ENCODE measurements around the gene IGFBP4.
"Not testable (repeated sequence)": the region's sequence is repeated elsewhere in the genome, so short reads cannot be mapped to it uniquely, and the experiment has no call there.

The IGFBP4 gene

DNA sequence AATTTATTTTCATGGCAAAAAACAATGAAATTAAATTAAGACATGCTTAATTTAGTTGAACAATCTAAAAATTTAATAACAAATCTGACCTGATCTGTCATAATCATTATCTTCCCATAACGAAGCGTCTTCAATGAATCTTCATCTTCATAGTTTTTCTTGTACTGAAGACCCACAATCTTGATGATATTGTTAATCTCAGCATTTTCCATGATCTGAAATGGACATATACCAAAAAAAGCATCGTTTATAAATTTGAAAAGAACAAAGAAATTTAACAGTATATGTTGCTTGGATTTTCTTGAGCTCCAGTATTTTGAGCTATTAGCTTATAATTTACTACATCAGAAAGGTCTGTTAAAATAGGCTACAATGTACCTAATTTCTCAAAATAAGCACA is 35.8 kb upstream of the IGFBP4 start:
- Histone ChIP-seq H3K9me3 (ENCODE audit: insufficient read depth, low read depth, low read length) (no peaks in the 10 kb centered on the region), H3K27me3 (ENCODE audit: insufficient read depth, low read length) (no peaks in the 10 kb centered on the region), H4K12ac (ENCODE audit: low read depth, low read length) (no peak overlapping the region), H3K9ac (ENCODE audit: low read length) (no peak overlapping the region), H2AFZ (ENCODE audit: insufficient read depth, low read length, poor library complexity) (no peak overlapping the region), H3K79me2 (ENCODE audit: control insufficient read depth, insufficient read depth, low read length, poor library complexity) (no peaks in the 10 kb centered on the region), H2BK120ac (ENCODE audit: insufficient read depth, low read length, poor library complexity) (no peak overlapping the region), H2BK12ac (ENCODE audit: low read length) (no peak overlapping the region), H3K18ac (ENCODE audit: low read length) (no peak overlapping the region), H2BK5ac (ENCODE audit: low read depth, low read length, poor library complexity) (no peak overlapping the region), H3K14ac (ENCODE audit: low read length) (no peak overlapping the region), H4K8ac (ENCODE audit: low read depth, low read length) (no peak overlapping the region), H2AK5ac (ENCODE audit: low read length) (no peak overlapping the region), H3K4me3 (ENCODE audit: low read depth, low read length) (no peak overlapping the region), H3K23ac (ENCODE audit: low read length) (no peak overlapping the region), H3K4ac (ENCODE audit: low read depth, low read length) (no peak overlapping the region), H3K4me1 (ENCODE audit: control insufficient read depth in 1 of 2, insufficient read depth in 2 of 2, low read length in 2 of 2) (no peaks in the 10 kb centered on the region), H4K91ac (ENCODE audit: low read depth, low read length) (no peak overlapping the region), H3K36me3 (ENCODE audit: control insufficient read depth in 1 of 2, insufficient read depth in 2 of 2, low read length in 2 of 2) (peaks cover 28 to 37% of the 10 kb centered on the region in 2 experiments), H3K4me2 (ENCODE audit: low read length) (no peak overlapping the region), H3K27ac (ENCODE audit: low read depth, low read length) (no peak overlapping the region), H3K79me1 (ENCODE audit: low read length) (no peaks in the 10 kb centered on the region)
- no peak for DNase-seq
- no CpG with 5 or more reads among the region's 3 CpGs for WGBS (ENCODE audit: extremely low coverage, insufficient coverage, insufficient read length)

DNA sequence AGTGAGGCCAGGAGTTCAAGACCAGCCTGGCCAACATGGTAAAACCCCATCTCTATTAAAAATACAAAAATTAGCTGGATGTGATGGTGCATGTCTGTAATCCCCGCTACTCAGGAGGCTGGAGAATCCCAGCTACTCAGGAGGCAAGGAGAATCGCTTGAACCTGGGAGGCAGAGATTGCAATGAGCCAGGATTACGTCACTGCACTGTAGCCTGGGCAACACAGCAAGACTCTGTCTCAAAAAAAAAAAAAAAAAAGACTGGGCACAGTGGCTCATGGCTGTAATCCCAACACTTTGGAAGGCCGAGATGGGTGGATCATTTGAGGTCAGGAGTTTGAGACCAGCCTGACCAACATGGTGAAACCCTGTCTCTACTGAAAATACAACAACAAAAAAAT is 33.7 kb upstream of the IGFBP4 start:
- H3K18ac ChIP-seq (ENCODE audit: low read length); H2AFZ ChIP-seq (ENCODE audit: insufficient read depth, low read length, poor library complexity); H3K4me1 ChIP-seq (ENCODE audit: control insufficient read depth in 1 of 2, insufficient read depth in 2 of 2, low read length in 2 of 2); H2BK12ac ChIP-seq (ENCODE audit: low read length); H4K12ac ChIP-seq (ENCODE audit: low read depth, low read length); H3K79me2 ChIP-seq (ENCODE audit: control insufficient read depth, insufficient read depth, low read length, poor library complexity); H2AK5ac ChIP-seq (ENCODE audit: low read length); H3K27ac ChIP-seq (ENCODE audit: low read depth, low read length); H3K79me1 ChIP-seq (ENCODE audit: low read length); H3K27me3 ChIP-seq (ENCODE audit: insufficient read depth, low read length); H3K4me2 ChIP-seq (ENCODE audit: low read length); H4K8ac ChIP-seq (ENCODE audit: low read depth, low read length); DNase-seq; H2BK5ac ChIP-seq (ENCODE audit: low read depth, low read length, poor library complexity); H3K9me3 ChIP-seq (ENCODE audit: insufficient read depth, low read depth, low read length); H3K4ac ChIP-seq (ENCODE audit: low read depth, low read length); H3K14ac ChIP-seq (ENCODE audit: low read length); H3K9ac ChIP-seq (ENCODE audit: low read length); H4K91ac ChIP-seq (ENCODE audit: low read depth, low read length); H3K4me3 ChIP-seq (ENCODE audit: low read depth, low read length); H3K23ac ChIP-seq (ENCODE audit: low read length); H2BK120ac ChIP-seq (ENCODE audit: insufficient read depth, low read length, poor library complexity): not testable (repeated sequence)
- H3K36me3 ChIP-seq (ENCODE audit: control insufficient read depth in 1 of 2, insufficient read depth in 2 of 2, low read length in 2 of 2) = peaks cover 35 to 36% of the 10 kb centered on the region in 2 experiments
- WGBS (ENCODE audit: extremely low coverage, insufficient coverage, insufficient read length) = no CpG with 5 or more reads among the region's 4 CpGs

DNA sequence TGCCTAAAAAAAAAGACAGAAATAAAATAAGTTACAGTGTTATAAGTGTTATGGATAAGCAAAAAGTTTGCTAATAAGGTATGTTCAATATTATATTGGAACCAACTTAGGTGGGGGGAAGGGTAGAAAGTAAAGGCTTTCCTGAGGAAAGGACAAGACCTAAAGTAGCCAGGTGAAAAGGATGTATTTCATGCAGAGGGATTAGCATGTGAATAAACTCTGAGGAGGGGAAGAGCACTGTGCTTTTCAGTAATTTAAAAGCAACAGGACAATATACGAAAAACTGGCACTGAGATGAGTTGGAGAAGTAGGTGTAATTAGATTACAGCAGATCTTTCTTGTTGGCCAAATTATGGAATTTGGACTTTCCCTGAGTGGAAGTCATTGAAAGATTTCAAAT is 33.2 kb upstream of the IGFBP4 start:
- H2BK120ac ChIP-seq (ENCODE audit: insufficient read depth, low read length, poor library complexity) = no peak overlapping the region
- H3K79me1 ChIP-seq (ENCODE audit: low read length) = no peaks in the 10 kb centered on the region
- H4K12ac ChIP-seq (ENCODE audit: low read depth, low read length) = no peak overlapping the region
- H3K23ac ChIP-seq (ENCODE audit: low read length) = no peak overlapping the region
- H2AK5ac ChIP-seq (ENCODE audit: low read length) = no peak overlapping the region
- no CpG with 5 or more reads among the region's 1 CpG for WGBS (ENCODE audit: extremely low coverage, insufficient coverage, insufficient read length)
- no peak overlapping the region for H4K8ac ChIP-seq (ENCODE audit: low read depth, low read length)
- no peak overlapping the region for H3K4ac ChIP-seq (ENCODE audit: low read depth, low read length)
- H3K27ac ChIP-seq (ENCODE audit: low read depth, low read length) = no peak overlapping the region
- H3K9ac ChIP-seq (ENCODE audit: low read length) = no peak overlapping the region
- H4K91ac ChIP-seq (ENCODE audit: low read depth, low read length) = no peak overlapping the region
- no peak overlapping the region for H3K4me2 ChIP-seq (ENCODE audit: low read length)
- H3K18ac ChIP-seq (ENCODE audit: low read length) = no peak overlapping the region
- no peak overlapping the region for H3K4me3 ChIP-seq (ENCODE audit: low read depth, low read length)
- H2BK12ac ChIP-seq (ENCODE audit: low read length) = no peak overlapping the region
- no peak overlapping the region for H2BK5ac ChIP-seq (ENCODE audit: low read depth, low read length, poor library complexity)
- no peak overlapping the region for H3K14ac ChIP-seq (ENCODE audit: low read length)
- no peaks in the 10 kb centered on the region for H3K27me3 ChIP-seq (ENCODE audit: insufficient read depth, low read length)
- no peak overlapping the region for H2AFZ ChIP-seq (ENCODE audit: insufficient read depth, low read length, poor library complexity)
- H3K79me2 ChIP-seq (ENCODE audit: control insufficient read depth, insufficient read depth, low read length, poor library complexity) = no peaks in the 10 kb centered on the region
- no peaks in the 10 kb centered on the region for H3K9me3 ChIP-seq (ENCODE audit: insufficient read depth, low read depth, low read length)
- no peak for DNase-seq
- H3K4me1 ChIP-seq (ENCODE audit: control insufficient read depth in 1 of 2, insufficient read depth in 2 of 2, low read length in 2 of 2) = no peaks in the 10 kb centered on the region
- peaks cover 32 to 33% of the 10 kb centered on the region in 2 experiments for H3K36me3 ChIP-seq (ENCODE audit: control insufficient read depth in 1 of 2, insufficient read depth in 2 of 2, low read length in 2 of 2)

DNA sequence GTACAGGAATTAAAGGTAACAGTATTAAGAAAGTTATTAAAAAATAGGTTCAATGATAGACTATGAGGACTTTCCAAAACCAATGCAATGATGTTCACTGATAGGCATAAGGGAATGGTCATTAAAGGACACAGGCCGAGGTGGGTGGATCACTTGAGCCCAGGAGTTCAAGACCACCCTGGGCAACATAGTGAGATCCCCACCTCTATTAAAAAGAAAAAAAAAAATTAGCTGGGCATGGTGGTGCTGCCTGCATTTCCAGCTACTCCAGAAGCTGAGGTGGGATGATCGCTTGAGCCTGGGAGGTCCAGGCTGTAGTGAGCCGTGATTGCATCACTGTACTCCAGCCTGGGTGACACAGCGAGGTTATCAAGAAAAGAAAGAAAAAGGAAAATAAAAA is 31.4 kb upstream of the IGFBP4 start:
- H4K12ac ChIP-seq (ENCODE audit: low read depth, low read length) = no peak overlapping the region
- H4K91ac ChIP-seq (ENCODE audit: low read depth, low read length) = no peak overlapping the region
- H2BK12ac ChIP-seq (ENCODE audit: low read length) = no peak overlapping the region
- no peak overlapping the region for H3K27ac ChIP-seq (ENCODE audit: low read depth, low read length)
- no peak overlapping the region for H2BK120ac ChIP-seq (ENCODE audit: insufficient read depth, low read length, poor library complexity)
- peaks cover 23 to 24% of the 10 kb centered on the region in 2 experiments for H3K36me3 ChIP-seq (ENCODE audit: control insufficient read depth in 1 of 2, insufficient read depth in 2 of 2, low read length in 2 of 2)
- no peak overlapping the region for H3K9ac ChIP-seq (ENCODE audit: low read length)
- H3K79me1 ChIP-seq (ENCODE audit: low read length) = no peaks in the 10 kb centered on the region
- WGBS (ENCODE audit: extremely low coverage, insufficient coverage, insufficient read length) = no CpG with 5 or more reads among the region's 4 CpGs
- H3K4me3 ChIP-seq (ENCODE audit: low read depth, low read length) = no peak overlapping the region
- no peak overlapping the region for H2AK5ac ChIP-seq (ENCODE audit: low read length)
- H3K4ac ChIP-seq (ENCODE audit: low read depth, low read length) = no peak overlapping the region
- no peak overlapping the region for H2AFZ ChIP-seq (ENCODE audit: insufficient read depth, low read length, poor library complexity)
- no peaks in the 10 kb centered on the region for H3K27me3 ChIP-seq (ENCODE audit: insufficient read depth, low read length)
- H3K4me2 ChIP-seq (ENCODE audit: low read length) = no peak overlapping the region
- no peak overlapping the region for H2BK5ac ChIP-seq (ENCODE audit: low read depth, low read length, poor library complexity)
- H4K8ac ChIP-seq (ENCODE audit: low read depth, low read length) = no peak overlapping the region
- H3K9me3 ChIP-seq (ENCODE audit: insufficient read depth, low read depth, low read length) = no peaks in the 10 kb centered on the region
- no peak overlapping the region for H3K14ac ChIP-seq (ENCODE audit: low read length)
- H3K79me2 ChIP-seq (ENCODE audit: control insufficient read depth, insufficient read depth, low read length, poor library complexity) = no peaks in the 10 kb centered on the region
- H3K4me1 ChIP-seq (ENCODE audit: control insufficient read depth in 1 of 2, insufficient read depth in 2 of 2, low read length in 2 of 2) = no peaks in the 10 kb centered on the region
- no peak overlapping the region for H3K18ac ChIP-seq (ENCODE audit: low read length)
- DNase-seq = no peak
- no peak overlapping the region for H3K23ac ChIP-seq (ENCODE audit: low read length)
